ENCODE results near the gene LARGE1.
"Not testable (repeated sequence)": the region's sequence is repeated elsewhere in the genome, so short reads cannot be mapped to it uniquely, and the experiment has no call there.

The LARGE1 gene

GRCh38 chr22:33400061-33400840, 520.0 kb downstream of the LARGE1 start:
- DNase-seq, result no peak

- no peak for DNase-seq
Observed at GRCh38 chr22:33397381-33397907, 522.8 kb downstream of the LARGE1 start.

- no peak for DNase-seq
Observed at GRCh38 chr22:33393432-33393831, 526.8 kb downstream of the LARGE1 start.

GRCh38 chr22:33391298-33391697, 529.0 kb downstream of the LARGE1 start:
- no peak for DNase-seq

- no peak for DNase-seq
Observed at GRCh38 chr22:33389936-33390335, 530.3 kb downstream of the LARGE1 start.

DNA sequence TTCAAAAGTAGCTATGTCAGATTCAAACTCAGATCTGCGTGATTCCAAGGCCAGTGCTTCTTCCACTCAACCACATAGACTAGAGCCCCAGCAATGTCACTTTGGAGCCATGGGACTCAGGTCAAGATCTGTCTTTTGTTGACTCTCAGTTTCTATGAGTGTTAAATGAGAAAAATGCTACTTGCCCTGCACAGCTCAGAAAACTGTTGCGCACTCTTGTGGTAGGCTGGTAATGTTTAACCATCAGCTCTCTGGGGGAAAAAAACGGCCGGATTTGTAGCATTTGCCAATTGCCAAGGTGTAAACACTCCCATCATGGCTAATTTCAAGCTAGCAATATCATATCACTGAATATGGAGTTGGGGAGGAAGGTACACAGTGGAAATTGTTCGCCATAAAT, 534.0 kb downstream of the LARGE1 start:
- DNase-seq, result no peak

DNA sequence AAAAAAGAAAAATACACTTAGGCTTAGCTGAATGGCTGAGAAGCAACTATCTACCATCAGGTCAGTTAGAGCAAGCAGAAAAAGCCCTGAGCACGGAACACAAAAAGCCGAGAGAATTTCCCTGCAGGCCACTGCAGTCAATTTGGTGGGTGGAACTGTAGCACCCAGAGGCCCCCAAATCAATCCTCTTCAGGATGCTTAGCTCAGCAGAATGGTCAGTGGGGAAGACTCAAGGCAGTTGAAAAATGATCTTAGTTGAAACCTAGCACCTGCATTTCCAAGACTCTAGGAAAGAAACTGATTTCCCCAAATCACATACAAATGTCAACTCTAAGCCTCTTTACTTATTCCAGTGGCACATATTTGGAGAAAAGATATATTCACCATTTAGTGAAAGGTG, 534.7 kb downstream of the LARGE1 start:
- no peak for DNase-seq

- no peak for DNase-seq
Observed at GRCh38 chr22:33382436-33382835, 537.8 kb downstream of the LARGE1 start.

GRCh38 chr22:33381531-33382406, 538.5 kb downstream of the LARGE1 start:
- DNase-seq, result no peak

DNA sequence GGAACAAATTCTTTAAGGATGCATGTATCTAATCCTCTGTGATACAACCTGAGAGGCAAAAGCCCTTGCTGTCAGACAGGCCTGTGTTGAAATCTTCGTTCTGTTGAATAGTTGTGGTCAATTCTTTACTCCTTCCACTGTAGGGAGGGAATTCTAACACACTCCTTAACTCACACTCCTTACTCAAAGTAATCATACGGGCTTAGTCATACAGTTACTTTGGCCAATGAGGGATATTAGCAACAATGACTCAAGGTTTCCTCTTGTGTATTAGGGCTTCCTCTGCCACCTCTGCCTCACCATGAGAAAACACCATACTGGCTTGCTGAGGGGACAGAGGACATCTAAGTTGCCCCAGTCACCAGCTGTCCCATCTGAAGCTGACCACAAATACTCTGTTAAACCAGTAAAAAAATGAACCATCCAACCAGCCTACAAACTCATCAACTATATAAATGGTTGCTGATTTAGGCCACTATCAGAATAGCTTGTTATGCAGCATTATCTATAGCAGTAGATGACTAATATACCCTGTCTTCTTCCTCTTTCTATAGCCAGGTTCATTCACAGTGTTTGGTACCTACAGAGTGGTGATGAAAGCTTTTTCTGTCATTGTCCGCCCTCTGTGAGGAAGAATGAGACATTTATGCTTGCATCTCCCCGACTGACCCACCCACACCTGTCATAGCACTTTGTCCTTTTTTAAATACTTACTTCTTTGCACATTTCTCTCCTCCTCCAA, 539.3 kb downstream of the LARGE1 start:
- no peak for DNase-seq

DNA sequence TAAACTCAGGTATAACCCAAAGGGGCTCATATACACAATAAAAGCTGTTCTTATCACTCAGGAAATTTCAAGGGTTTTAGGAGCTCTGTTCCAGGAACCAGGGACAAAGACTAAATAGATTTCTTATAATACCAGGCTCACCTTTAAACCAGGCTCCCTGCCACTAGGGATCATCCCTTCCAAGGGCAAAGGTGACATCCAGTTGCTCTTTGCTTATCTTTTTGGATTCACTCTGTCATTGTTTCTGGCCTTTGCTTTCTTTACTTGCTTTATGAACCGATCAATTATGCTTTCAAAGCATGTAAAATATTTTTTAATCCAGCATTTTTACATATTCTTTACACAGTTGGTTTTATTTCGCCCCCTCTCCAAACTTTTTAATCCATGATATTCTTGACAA, 540.4 kb downstream of the LARGE1 start:
- no peak for DNase-seq

GRCh38 chr22:33372875-33373274, 547.4 kb downstream of the LARGE1 start:
- no peak for DNase-seq

GRCh38 chr22:33363256-33363655, 557.0 kb downstream of the LARGE1 start:
- DNase-seq, result not testable (repeated sequence)

- no peak for DNase-seq
Observed at GRCh38 chr22:33362702-33363101, 557.6 kb downstream of the LARGE1 start.

DNA sequence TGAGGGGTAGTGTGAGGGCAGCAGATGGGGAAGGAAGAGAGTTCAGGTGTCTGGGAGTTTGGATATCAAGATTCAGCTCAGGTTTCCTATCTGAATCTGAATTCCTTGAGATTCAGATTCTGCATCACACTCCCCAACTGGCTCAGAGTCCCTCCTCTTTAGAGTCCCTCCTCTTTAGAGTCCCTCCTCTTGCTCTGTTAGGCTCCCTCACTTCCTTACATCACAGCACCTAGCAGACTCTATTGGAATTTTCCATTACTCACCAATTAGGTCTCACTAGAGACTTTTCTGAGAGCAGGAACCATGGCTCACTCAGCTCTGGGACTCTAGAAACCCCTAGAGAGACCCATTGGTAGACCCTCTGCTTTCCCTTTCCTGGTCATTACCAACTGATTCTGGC, 558.7 kb downstream of the LARGE1 start:
- DNase-seq, result no peak

DNA sequence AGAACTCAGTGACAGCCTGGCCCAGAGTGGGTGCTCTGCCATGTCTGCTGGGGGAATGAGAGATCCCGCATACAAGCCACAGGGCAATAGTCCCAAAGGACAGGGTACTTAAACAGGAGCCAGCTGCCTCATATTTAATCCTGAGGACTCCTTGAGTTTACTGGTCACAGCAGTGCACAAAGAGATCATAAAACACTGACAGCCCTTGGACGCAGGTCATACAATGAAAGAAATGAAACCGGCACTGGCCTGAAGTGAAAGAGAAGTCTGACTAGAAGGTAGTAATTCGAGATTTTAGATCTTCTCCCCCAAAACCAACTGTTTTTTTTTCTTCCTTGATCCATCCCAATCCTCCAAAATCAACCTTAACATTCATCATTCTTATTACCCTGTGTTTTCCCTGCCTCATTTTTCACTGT, 562.3 kb downstream of the LARGE1 start:
- DNase-seq, result no peak

DNA sequence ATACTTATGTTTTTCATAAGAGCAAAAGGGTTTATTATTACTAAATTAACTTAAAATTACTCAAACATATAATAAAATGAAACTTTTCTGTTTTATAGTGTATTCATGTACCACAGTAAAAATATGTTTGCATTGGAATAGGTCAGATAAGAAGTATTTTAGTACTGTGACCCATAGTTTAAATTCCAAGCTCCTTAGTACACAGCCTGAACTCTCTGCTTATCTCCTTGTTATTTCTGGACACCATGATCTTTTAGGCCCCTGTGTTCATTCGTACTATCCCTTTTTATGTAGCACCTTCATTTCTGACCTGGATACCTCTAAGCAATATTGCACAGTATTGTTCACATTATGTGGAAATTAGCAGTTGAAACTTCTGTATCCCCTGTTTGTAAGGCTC, 565.3 kb downstream of the LARGE1 start:
- DNase-seq, result no peak

GRCh38 chr22:33353502-33353901, 566.8 kb downstream of the LARGE1 start:
- no peak for DNase-seq

DNA sequence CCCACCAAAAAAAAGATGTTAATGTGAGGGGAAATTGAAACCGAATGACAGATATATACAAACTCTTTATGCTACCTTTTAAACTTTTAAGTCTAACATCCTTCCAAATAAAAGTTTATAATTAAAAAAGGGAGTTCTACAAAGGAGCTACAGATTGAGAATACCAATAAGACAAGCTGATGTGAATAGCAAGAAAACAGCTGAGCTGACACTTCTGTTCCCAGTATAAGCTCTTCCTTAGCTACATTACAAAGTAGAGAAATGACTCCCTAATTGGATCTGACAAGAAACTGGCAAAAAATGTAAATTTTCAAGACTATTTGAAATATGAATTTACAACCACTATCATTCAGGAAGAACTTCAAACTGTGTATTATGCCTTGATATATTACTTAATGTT, 567.5 kb downstream of the LARGE1 start:
- no peak for DNase-seq

DNA sequence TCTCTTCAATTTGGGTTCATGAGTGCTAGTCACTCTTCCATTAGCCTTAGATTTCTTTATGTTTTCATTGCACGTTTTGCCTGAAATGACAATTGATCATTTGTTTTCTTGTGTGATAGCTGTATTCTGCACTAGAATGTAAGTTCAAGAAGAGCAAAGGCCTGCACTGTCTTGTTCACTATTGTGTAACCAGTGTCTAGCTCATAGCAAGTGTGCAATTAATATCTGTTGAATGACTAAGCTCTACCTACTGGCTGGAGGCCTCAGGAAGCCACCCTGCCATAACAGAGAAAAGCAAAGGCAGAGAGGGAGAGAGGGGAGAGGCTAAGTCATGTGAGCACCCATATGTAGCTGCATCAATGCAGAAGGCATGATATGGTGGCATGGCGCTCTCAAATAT, 569.3 kb downstream of the LARGE1 start:
- DNase-seq, result no peak

DNA sequence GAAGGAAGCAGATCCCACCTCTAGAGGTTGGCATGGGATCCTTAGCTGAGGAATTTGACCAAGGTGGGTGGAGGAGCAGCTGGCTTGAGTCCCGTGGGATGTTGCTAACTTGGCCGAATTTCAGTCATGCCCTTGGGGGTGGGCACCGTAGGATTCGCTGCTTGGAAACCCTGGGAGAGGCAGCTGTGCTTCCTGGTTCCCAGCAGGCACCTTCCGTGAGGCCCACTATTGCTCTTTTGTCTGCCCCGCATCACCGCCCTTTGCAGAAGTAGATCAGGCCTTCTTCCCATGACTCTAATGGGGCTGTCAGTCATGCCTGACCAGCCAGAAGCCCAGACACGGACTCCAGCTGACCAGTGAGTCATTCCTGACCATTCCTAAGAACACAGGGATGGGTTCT, 569.8 kb downstream of the LARGE1 start:
- DNase-seq, result no peak

DNA sequence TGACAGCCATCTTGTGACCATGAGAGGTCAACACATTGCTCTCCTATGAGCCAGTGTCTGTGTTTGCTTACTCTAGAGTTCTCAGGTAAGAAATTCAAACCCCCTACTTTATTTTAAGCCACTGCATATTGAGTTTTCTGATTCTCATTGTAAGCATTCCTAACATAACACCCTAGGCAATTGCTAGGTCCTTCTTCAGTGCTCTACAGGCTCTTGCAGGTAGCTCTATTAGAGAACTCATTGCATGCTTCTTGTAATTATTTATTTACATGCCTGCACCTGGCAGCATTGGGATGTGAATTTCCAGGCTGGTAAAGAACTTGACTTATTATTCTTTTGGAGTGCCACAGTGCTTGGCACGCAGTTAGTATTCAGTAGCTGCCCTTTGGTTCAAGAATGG, 573.3 kb downstream of the LARGE1 start:
- DNase-seq, result no peak

DNA sequence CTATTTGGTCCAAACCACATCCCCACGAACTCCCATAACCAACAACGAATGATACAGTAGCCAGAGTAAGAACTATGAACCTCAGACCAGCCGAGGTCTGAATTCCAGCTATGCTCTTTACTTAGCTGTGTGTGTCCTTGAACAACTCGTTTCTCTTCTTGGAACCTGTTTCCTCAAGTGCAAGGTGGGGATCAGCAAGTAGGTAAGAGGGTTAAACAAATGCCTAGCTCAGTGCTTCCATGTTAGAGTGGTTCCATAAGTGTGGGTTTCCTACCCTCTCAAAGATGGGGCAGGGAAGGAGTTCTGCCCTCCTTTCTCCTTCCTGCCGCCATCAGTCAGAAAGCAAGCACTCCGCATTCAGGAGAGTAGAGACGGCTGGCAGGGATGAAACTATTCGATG, 578.7 kb downstream of the LARGE1 start:
- DNase-seq, result no peak
